Inflammatory macrophage treated with lipopolysaccharide for 4 hours (primary cell): Measurements from ENCODE around the gene FAM120A.

Experiments
- DNase-seq: peaks from one replicate; pipeline ENCODE4 v3.0.0-alpha.2; 2020

Gene FAM120A

DNA sequence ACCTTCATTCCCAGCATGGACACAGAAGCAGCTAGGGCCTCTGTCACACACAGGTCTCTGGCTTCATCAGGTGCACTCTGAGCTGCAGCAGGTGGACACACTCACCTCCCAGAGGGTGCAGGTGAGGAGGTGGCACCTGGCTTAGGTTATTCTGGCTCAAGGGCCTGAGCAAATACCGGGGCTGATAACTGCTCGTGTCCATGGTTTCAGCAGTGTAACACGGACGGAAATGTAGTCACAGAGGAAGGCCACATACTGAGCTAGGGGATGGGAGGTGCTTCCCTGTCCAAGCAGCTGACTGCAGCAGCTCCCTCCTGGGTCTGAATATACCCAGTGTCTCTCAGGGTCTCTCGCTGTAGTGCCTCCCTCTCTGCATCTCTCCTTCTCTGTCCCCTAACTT, 130.6 kb downstream of the FAM120A start:
- DNase-seq, result no peak

DNA sequence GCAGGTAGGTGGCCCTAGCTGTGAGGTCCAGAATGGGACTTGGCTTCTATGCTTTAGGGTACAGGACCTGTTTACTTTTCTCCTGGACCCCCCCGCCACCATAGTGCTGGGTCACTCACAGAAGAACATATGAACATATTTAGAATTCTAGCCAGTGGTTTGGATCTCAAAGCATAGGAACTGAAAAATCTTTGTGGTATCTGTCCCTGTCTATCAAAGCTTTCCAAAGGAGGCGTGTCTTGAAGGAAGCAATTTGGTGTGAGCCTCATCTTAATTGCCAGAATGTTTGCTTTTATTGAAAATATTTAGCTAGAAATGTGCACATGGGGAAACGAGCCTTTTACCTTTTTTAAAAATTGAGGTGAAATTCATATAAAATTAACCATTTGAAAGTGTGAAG, 131.1 kb downstream of the FAM120A start:
- DNase-seq, result no peak

- DNase-seq, result no peak
Observed at GRCh38 chr9:93585259-93585658, 133.8 kb downstream of the FAM120A start.

GRCh38 chr9:93585695-93586094, 134.2 kb downstream of the FAM120A start:
- no peak for DNase-seq

- no peak for DNase-seq
Observed at GRCh38 chr9:93586290-93587057, 135.0 kb downstream of the FAM120A start.

DNA sequence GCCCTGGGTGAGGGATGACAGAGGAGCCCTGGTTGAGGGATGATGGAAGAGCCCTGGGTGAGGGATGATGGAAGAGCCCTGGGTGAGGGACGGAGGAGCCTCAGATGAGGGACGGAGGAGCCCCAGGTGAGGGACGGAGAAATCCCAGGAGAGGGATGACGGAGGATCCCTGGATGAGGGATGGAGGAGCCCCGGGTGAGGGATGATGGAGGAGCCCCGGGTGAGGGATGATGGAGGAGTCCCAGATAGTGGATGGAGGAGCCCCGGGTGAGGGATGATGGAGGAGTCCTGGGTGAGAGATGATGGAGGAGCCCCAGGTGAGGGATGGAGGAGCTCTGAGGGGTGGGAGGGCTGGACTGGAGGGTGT, 135.8 kb downstream of the FAM120A start:
- DNase-seq, result no peak

GRCh38 chr9:93587651-93588347, 136.3 kb downstream of the FAM120A start:
- no peak for DNase-seq

GRCh38 chr9:93588641-93589609, 137.4 kb downstream of the FAM120A start:
- no peak for DNase-seq

DNA sequence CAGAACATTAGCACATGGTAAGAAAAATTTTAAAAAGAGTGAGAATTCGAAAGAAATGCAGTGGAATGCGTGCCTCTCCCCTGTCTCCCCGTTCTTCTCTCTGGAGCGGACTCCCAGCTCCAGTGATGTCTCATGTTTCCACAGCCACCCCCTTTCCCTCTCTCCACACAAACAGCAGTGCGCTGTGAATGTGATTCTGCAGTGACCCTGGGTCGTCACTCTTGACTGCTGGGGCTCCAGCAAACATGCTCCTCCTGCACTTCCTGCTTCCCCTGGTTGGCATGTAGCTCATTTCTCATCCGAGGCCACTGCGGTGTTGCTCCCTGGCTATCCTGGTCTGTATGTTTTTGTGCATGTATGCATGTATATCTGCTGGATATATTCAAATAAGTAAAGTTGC, 138.2 kb downstream of the FAM120A start:
- DNase-seq, result no peak

GRCh38 chr9:93590609-93591234, 139.2 kb downstream of the FAM120A start:
- DNase-seq, result no peak

- no peak for DNase-seq
Observed at GRCh38 chr9:93591301-93592007, 140.0 kb downstream of the FAM120A start.

GRCh38 chr9:93592008-93592642, 140.6 kb downstream of the FAM120A start:
- DNase-seq, result no peak

DNA sequence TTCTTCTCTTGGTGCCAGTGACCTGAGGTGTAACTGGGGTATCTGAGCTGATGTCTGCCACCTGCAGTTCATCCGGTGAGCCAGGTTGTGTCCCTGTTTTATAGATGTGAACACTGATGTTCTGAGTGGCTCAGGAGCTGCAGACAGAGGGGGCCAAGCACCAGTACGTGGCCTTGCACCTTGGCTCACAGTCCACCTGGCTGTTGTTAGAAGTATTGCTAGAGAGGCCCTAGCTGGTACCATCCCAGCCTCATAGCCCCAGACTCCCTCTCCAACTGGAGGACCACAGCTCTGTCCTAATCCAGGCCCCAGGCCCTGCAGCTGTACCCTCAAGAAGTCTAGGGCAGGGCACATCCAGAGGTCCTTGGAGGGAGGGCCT, 141.1 kb downstream of the FAM120A start:
- no peak for DNase-seq

DNA sequence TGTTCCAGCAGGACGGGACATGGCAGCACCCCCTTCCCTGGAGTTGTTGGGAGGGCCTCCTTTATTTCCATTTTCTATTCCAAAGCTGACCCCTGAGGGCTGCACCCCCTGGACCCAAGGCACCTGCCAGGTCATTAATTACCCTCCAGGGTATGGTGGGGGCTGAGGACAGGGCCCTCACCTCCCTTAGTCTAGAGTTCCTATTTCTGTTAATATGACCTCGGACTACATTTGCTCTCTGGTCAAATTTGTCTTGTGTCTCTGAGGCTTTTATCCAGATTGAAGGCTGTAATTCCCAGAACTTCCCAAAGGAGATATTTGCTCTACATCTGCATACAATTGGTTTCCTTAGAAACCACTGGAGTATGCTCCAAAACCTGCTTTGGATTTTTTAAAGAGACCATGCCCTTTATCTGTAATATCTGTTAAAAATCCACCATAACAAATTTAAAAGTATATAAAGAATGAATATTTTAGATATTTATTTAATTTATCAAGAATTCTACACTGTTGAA, 141.7 kb downstream of the FAM120A start:
- no peak for DNase-seq

DNA sequence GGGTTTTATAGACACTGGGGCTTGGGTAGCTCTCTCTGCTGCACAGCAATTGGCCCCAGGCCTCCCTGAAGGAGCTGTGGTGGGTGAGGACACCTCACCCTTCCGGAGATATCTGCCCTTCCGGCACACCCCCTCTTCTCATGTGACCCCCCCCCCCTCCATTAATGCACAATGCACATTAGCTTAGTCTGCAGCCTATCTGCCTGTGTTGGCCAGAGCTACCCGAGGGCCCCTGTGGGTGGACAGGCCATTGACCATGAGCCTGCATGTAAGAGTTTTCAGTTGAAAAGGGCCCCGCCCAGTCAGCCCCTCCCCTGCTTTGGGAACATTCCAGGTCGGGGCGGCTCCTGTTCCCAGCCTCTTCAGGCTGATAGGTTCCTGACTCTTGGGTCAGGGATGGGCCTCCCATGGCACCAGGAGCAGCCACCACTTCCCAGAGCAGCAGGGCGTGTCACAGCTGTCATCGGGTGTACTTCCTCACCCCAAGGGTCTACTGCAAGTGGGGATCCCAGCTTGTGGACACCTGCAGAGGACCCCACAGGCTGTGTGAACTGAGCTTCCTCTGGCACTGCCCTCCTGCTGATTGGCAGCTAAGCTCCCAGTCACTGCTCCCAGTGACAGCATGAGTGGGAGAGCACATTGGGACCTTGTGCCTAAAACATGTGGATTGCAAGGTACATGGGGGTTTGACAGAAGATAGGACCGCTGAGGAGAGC, 142.7 kb downstream of the FAM120A start:
- no peak for DNase-seq

GRCh38 chr9:93595461-93595860, 144.0 kb downstream of the FAM120A start:
- no peak for DNase-seq

DNA sequence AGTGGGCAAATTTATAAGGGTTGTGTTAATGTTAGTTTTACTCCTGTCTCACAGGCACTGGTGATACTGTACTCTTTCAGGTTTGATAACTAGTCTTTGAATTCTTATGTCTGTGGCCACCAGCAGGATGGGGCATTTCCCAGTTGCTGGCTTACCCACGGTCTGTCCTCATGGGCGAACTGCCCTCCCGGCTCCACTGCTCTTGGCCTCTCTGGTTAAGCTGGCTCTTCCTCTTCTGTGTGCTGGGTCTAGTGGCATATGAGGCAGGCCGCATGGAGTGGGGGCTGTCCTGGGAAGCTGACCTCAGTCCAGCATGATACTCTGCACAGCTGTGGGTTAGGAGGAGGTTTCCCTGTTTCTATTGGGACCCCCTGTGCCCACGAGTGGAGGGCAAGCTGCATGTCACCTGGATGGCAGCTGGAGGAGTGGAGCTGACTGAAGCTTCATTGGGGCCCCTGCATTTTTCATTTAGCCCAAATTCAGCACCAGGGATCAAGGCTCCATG, 144.4 kb downstream of the FAM120A start:
- DNase-seq, result no peak

GRCh38 chr9:93596399-93596798, 144.9 kb downstream of the FAM120A start:
- DNase-seq, result no peak

- no peak for DNase-seq
Observed at GRCh38 chr9:93597142-93597706, 145.7 kb downstream of the FAM120A start.
